ENCODE results near the gene ATP8B4. TPM values are rescaled to one million over a fixed set of nuclear protein-coding genes. Genes with fewer than 3 reads are reported as not detected.

ATP8B4 gene
- total and polyA plus RNA-seq, 11 donors, result 0.51 to 14.7 (median 2.1) TPM

GRCh38 chr15:50148362-50148963, 29.4 kb upstream of the ATP8B4 start:
- intact Hi-C loops (cut with DNase I), result loop anchor here (5.0 to 10.0 kb wide), 6 partner anchors 904 to 1794 kb away; no protein-coding TSS in a partner anchor
- Histone ChIP-seq H3K36me3 (no peaks in the 10 kb centered on the region), H3K27ac (no peak overlapping the region), H3K4me1 (peaks cover 0 to 6% (median 0%) of the 10 kb centered on the region in 12 donors), H3K4me3 (no peak overlapping the region), H3K27me3 (no peaks in the 10 kb centered on the region), H3K9me3 (no peaks in the 10 kb centered on the region)
- no peak for DNase-seq
- 75 to 83% (median 80%) methylated on average over 4 of the region's 4 CpGs for WGBS, 4 donors
- TF ChIP-seq CTCF (IDR thresholded peaks at IDR 0.05), result no peak
- no peak for TF ChIP-seq POLR2A (IDR thresholded peaks at IDR 0.05)
- ATAC-seq, result no peak

- H3K27ac ChIP-seq, result no peak overlapping the region
- peaks cover 0 to 6% (median 0%) of the 10 kb centered on the region in 12 donors for H3K4me1 ChIP-seq
- TF ChIP-seq POLR2A (IDR thresholded peaks at IDR 0.05) (no peak), CTCF (IDR thresholded peaks at IDR 0.05) (no peak)
- DNase-seq (no peak), ATAC-seq (no peak)
- intact Hi-C loops (cut with DNase I), result loop anchor here (5.0 to 10.0 kb wide), 6 partner anchors 902 to 1792 kb away; no protein-coding TSS in a partner anchor
- no peaks in the 10 kb centered on the region for H3K27me3 ChIP-seq
- H3K36me3 ChIP-seq, result no peaks in the 10 kb centered on the region
- no peak overlapping the region for H3K4me3 ChIP-seq
- WGBS, 4 donors, result 91 to 95% (median 93%) methylated on average over 2 of the region's 2 CpGs
- no peaks in the 10 kb centered on the region for H3K9me3 ChIP-seq
Observed at GRCh38 chr15:50146632-50147031, 27.6 kb upstream of the ATP8B4 start.

- DNase-seq, result no peak
- intact Hi-C loops (cut with DNase I), result loop anchor here (1.0 to 10.0 kb wide), 7 partner anchors 901 to 1791 kb away; no protein-coding TSS in a partner anchor
Observed at GRCh38 chr15:50145451-50145872, 26.4 kb upstream of the ATP8B4 start.

More at GRCh38 chr15:50145451-50145872, 26.4 kb upstream of the ATP8B4 start:
- 1 to 9% (median 5%) methylated on average over 2 of the region's 2 CpGs for WGBS, 4 donors
- H3K4me3 ChIP-seq, result no peak overlapping the region
- H3K36me3 ChIP-seq, result no peaks in the 10 kb centered on the region
- TF ChIP-seq CTCF (IDR thresholded peaks at IDR 0.05) (peak; percentile 47 to 73 (median 61)), POLR2A (IDR thresholded peaks at IDR 0.05) (no peak)
- no peaks in the 10 kb centered on the region for H3K9me3 ChIP-seq
- ATAC-seq, result peak; percentile 58 to 91 (median 83)
- H3K4me1 ChIP-seq, result peaks cover 0 to 6% (median 0%) of the 10 kb centered on the region in 12 donors
- H3K27ac ChIP-seq, result no peak overlapping the region
- H3K27me3 ChIP-seq, result no peaks in the 10 kb centered on the region
